K562 (cell line): Measurements from ENCODE around the gene OPA1.

Experiments
- BRF1 ChIP-seq: IDR thresholded peaks from 3 replicates; pipeline ENCODE4 v1.6.1; 2011; ENCODE audit warnings: borderline replicate concordance, mild to moderate bottlenecking; ENCODE audit not compliant: insufficient read length; ENCODE audit errors: extremely low read depth
- CREB5 ChIP-seq: fragments of 250-450 bp; sonication (Bioruptor Pico); IDR thresholded peaks from 2 replicates; pipeline ENCODE4 v1.5.0; 2020; ENCODE audit warnings: mild to moderate bottlenecking
- MECOM ChIP-seq: fragments of 250-450 bp; sonication (Bioruptor Pico); IDR thresholded peaks from 2 replicates; pipeline ENCODE4 v1.8.0; 2022; ENCODE audit warnings: inconsistent platforms
- MXI1 ChIP-seq: IDR thresholded peaks from 2 replicates; pipeline ENCODE4 v1.6.1; 2011; ENCODE audit warnings: low read depth, mild to moderate bottlenecking, improper control_type of control experiment, low read length
- PML ChIP-seq: IDR thresholded peaks from 2 replicates; pipeline ENCODE4 v1.6.1; 2012; ENCODE audit warnings: low read length, inconsistent platforms
- POLR2AphosphoS2 ChIP-seq: IDR thresholded peaks from 2 replicates; pipeline ENCODE4 v1.6.1; 2012; ENCODE audit warnings: low read length, improper control_type of control experiment
- TCF7L2 ChIP-seq: fragments of 150-350 bp; IDR thresholded peaks from 2 replicates; pipeline ENCODE4 v1.6.1; 2016; ENCODE audit warnings: low read depth, mild to moderate bottlenecking, low read length, moderate library complexity
- ZBTB1 ChIP-seq: sonication (generic); formaldehyde crosslinking; IDR thresholded peaks from 2 replicates; pipeline ENCODE4 v1.8.1; 2023; ENCODE audit warnings: missing genetic modification reagents, low read depth, mild to moderate bottlenecking, borderline replicate concordance
- ZNF274 ChIP-seq: IDR thresholded peaks from 2 replicates; pipeline ENCODE4 v1.6.1; 2011; ENCODE audit warnings: low read depth, mild to moderate bottlenecking, low read length, moderate library complexity, borderline replicate concordance
- TF ChIP-seq, protein P1 (sequence below), 3 experiments: IDR thresholded peaks in 2 of 3; conservative IDR thresholded peaks in 1 of 3; 2 replicates each; pipeline ENCODE4 v1.5.1; 2011 to 2012; ENCODE audit warnings: low read length in 3 of 3, mild to moderate bottlenecking in 3 of 3, control low read depth in 2 of 3, improper control_type of control experiment in 1 of 3, inconsistent platforms in 1 of 3, low read depth in 1 of 3, mixed read lengths in 1 of 3, moderate library complexity in 1 of 3; ENCODE audit not compliant: insufficient read depth in 2 of 3
- TF ChIP-seq, protein P2 (sequence below): sonication (generic); formaldehyde crosslinking; IDR thresholded peaks from 2 replicates; pipeline ENCODE4 v1.8.0; 2022; ENCODE audit warnings: mild to moderate bottlenecking, missing genetic modification reagents, borderline replicate concordance
- TF ChIP-seq, protein P3 (sequence below): sonication (generic); formaldehyde crosslinking; IDR thresholded peaks from 2 replicates; pipeline ENCODE4 v1.5.0; 2020; ENCODE audit warnings: missing genetic modification reagents

DNA sequence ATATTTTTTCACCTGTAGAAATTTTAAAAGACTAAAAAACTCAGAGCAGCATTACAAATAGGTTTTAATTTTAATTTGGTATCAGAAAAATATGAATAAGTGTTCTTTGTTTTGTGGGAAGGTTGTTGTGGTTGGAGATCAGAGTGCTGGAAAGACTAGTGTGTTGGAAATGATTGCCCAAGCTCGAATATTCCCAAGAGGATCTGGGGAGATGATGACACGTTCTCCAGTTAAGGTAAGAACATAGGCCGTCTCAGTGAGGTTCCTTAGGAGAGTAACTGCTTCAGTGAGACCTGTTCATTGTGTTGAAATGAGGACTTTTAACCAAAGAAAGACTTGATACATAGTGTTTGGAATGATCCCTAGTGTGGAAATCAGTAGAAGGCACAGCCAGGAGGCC, 44.8 kb downstream of the OPA1 start:
- TF ChIP-seq BRF1 (no peak), ZNF274 (no peak), TCF7L2 (no peak), MECOM (CRISPR knock-in tag) (no peak), PML (no peak), CREB5 (CRISPR knock-in tag) (no peak), POLR2AphosphoS2 (no peak), MXI1 (no peak), ZBTB1 (CRISPR knock-in tag) (no peak)
- TF ChIP-seq, protein P1, sequence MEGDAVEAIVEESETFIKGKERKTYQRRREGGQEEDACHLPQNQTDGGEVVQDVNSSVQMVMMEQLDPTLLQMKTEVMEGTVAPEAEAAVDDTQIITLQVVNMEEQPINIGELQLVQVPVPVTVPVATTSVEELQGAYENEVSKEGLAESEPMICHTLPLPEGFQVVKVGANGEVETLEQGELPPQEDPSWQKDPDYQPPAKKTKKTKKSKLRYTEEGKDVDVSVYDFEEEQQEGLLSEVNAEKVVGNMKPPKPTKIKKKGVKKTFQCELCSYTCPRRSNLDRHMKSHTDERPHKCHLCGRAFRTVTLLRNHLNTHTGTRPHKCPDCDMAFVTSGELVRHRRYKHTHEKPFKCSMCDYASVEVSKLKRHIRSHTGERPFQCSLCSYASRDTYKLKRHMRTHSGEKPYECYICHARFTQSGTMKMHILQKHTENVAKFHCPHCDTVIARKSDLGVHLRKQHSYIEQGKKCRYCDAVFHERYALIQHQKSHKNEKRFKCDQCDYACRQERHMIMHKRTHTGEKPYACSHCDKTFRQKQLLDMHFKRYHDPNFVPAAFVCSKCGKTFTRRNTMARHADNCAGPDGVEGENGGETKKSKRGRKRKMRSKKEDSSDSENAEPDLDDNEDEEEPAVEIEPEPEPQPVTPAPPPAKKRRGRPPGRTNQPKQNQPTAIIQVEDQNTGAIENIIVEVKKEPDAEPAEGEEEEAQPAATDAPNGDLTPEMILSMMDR (IDR thresholded peaks at IDR 0.05 in 2 of 3, conservative IDR thresholded peaks at IDR 0.05 in 1 of 3; ENCODE audit: insufficient read depth in 2 of 3, low read depth in 1 of 3, low read length in 3 of 3) = no peak
- TF ChIP-seq, protein P2, sequence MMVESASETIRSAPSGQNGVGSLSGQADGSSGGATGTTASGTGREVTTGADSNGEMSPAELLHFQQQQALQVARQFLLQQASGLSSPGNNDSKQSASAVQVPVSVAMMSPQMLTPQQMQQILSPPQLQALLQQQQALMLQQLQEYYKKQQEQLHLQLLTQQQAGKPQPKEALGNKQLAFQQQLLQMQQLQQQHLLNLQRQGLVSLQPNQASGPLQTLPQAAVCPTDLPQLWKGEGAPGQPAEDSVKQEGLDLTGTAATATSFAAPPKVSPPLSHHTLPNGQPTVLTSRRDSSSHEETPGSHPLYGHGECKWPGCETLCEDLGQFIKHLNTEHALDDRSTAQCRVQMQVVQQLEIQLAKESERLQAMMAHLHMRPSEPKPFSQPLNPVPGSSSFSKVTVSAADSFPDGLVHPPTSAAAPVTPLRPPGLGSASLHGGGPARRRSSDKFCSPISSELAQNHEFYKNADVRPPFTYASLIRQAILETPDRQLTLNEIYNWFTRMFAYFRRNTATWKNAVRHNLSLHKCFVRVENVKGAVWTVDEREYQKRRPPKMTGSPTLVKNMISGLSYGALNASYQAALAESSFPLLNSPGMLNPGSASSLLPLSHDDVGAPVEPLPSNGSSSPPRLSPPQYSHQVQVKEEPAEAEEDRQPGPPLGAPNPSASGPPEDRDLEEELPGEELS (CRISPR knock-in tag) = no peak
- TF ChIP-seq, protein P3, sequence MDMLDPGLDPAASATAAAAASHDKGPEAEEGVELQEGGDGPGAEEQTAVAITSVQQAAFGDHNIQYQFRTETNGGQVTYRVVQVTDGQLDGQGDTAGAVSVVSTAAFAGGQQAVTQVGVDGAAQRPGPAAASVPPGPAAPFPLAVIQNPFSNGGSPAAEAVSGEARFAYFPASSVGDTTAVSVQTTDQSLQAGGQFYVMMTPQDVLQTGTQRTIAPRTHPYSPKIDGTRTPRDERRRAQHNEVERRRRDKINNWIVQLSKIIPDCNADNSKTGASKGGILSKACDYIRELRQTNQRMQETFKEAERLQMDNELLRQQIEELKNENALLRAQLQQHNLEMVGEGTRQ = no peak
